ENCODE results near the gene ZFAND4. TPM values are rescaled to one million over a fixed set of nuclear protein-coding genes. Genes with fewer than 3 reads are reported as not detected.
A peak's percentile ranks its signal among the peaks of the same experiment; 100 is the strongest.

The ZFAND4 gene
- total RNA-seq, 4 donors from 2014 or later, result 22.2 to 27.8 (median 23.0) TPM

DNA sequence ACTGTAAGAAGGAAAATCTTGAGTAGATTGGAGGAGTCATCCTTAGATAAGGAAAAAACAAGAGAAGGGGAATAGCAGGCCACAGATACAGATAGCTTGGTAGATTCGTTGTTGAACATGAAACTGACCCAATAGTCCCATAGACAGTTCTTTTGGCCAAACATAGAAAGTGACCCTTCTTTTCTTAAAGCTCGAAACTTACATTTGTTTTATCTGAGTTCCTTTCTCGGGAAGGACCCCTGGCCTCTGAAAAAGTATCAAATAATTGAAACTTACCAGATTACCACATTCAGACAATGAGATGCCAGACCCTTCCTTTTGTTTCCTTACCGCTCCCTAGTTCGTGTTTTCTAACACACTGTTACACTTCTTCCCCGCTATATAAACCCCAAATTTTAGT lies 72.9 kb downstream of the ZFAND4 start:
- DNase-seq (ENCODE audit: low spot score in 2 of 2), result no peak
- intact Hi-C loops (cut with DNase I; ENCODE audit: low total_unique reads), result no loop called here
- H3K4me3 ChIP-seq (ENCODE audit: low read depth, poor library complexity, severe bottlenecking), result no peak overlapping the region
- no peak for TF ChIP-seq POLR2A (IDR thresholded peaks at IDR 0.05)
- TF ChIP-seq, protein P1, sequence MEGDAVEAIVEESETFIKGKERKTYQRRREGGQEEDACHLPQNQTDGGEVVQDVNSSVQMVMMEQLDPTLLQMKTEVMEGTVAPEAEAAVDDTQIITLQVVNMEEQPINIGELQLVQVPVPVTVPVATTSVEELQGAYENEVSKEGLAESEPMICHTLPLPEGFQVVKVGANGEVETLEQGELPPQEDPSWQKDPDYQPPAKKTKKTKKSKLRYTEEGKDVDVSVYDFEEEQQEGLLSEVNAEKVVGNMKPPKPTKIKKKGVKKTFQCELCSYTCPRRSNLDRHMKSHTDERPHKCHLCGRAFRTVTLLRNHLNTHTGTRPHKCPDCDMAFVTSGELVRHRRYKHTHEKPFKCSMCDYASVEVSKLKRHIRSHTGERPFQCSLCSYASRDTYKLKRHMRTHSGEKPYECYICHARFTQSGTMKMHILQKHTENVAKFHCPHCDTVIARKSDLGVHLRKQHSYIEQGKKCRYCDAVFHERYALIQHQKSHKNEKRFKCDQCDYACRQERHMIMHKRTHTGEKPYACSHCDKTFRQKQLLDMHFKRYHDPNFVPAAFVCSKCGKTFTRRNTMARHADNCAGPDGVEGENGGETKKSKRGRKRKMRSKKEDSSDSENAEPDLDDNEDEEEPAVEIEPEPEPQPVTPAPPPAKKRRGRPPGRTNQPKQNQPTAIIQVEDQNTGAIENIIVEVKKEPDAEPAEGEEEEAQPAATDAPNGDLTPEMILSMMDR (IDR thresholded peaks at IDR 0.05), result no peak
- 86 to 89% methylated on average over 6 of the region's 6 CpGs for WGBS, 2 donors

DNA sequence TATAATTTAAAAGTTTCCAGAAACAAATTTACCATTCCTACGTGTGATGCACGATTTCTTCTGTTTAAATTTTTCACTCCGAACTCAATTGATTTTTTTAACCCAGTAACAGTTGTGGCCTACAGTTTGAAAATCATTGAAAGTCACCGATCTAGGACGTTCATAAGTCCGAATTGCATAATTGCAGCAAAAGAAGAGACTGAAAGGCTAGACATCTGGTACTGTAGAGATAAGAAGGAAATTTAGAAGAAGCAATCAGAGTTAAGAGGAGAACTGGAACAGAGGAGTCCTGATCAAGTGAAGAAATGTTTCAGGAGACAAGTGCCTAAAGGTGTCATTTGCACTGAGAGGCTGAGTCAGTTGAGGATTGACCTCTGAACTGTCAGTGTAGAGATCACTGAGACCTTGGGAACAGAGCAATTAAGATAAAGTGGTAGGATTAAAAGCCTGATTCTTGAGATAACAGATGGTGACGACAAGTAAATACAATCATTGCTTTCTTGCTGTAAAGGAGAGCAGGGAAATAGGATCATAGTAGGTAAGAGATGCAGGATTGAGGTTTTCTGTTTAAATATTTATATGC lies 73.5 kb downstream of the ZFAND4 start:
- H3K4me3 ChIP-seq (ENCODE audit: low read depth, poor library complexity, severe bottlenecking), result no peak overlapping the region
- intact Hi-C loops (cut with DNase I; ENCODE audit: low total_unique reads), result no loop called here
- DNase-seq (ENCODE audit: low spot score in 2 of 2), result no peak
- WGBS, 2 donors, result 82 to 84% methylated on average over 7 of the region's 7 CpGs
- TF ChIP-seq, protein P1 (IDR thresholded peaks at IDR 0.05), result no peak
- no peak for TF ChIP-seq POLR2A (IDR thresholded peaks at IDR 0.05)

DNA sequence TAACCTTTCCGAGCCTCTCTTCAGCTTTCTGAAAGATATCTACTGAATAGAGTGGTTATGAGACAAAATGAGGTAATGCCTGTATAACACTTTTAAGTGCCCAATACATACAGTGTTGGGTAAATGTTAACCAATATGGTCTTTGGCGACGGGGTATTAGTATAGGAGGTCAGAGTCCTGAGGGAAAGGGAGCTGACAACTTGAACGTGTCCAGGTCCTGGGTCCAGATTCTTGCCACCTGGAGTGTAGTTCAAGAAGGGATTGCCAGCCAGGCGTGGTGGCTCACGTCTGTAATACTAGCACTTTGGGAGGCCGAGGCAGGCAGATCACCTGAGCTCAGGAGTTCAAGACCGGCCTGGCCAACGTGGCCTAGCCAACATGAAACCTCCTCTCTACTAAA lies 76.0 kb downstream of the ZFAND4 start:
- no peak for DNase-seq (ENCODE audit: low spot score in 2 of 2)
- TF ChIP-seq, protein P1 (IDR thresholded peaks at IDR 0.05), result no peak
- TF ChIP-seq POLR2A (IDR thresholded peaks at IDR 0.05), result no peak
- WGBS, 2 donors, result 86 to 91% methylated on average over 9 of the region's 9 CpGs
- intact Hi-C loops (cut with DNase I; ENCODE audit: low total_unique reads), result no loop called here
- H3K4me3 ChIP-seq (ENCODE audit: low read depth, poor library complexity, severe bottlenecking), result no peak overlapping the region

DNA sequence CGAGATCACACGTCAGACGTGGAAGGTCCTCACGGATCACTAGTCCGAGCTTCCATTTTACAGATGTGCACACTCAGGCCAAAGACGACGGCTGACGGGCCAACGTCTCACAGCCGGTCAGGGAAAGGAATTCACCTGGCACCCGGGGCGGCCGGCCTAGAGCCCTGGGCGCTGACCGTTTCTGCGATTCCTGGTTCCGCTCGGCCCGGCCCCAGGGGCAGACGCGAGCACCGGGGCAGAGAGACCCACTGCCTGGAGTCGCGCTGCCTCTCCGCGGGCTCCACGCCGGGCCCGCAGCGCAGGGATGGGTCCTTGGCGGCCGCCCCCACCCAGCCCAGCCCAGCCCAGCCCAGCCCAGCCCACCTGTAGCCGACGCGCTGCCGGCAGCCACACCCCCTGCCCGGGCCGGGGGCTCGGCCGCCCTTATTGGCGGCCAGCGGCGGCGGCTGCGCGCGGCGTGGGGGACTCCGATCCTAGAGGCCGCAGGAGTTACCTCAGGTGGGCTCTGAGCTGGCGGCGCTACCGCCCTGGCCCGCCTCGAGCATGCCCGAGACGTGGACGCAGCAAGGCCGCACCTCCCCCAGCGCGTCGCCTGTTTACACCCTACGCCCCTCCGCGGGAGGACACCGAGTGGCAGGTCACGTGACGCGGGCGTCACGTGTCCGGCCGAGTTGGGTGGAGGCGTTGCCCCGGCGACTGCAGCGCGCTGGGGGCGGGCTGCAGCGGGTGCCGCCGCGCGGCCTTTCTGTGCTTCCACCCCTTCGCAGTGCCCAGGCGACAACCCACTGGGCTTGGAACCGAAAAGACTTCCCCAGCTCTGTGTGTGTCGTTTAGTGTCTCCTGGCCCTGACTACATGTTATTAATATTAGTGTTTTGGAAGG lies 78.1 kb downstream of the ZFAND4 start:
- H3K4me3 ChIP-seq (ENCODE audit: low read depth, poor library complexity, severe bottlenecking), result peak overlapping the region; percentile 55
- intact Hi-C loops (cut with DNase I; ENCODE audit: low total_unique reads), result no loop called here
- TF ChIP-seq, protein P1 (IDR thresholded peaks at IDR 0.05), result no peak
- TF ChIP-seq POLR2A (IDR thresholded peaks at IDR 0.05), result no peak
- 0 to 1% methylated on average over 39 to 44 of the region's 88 CpGs for WGBS, 2 donors
- peak; percentile 88 to 97 for DNase-seq (ENCODE audit: low spot score in 2 of 2)

DNA sequence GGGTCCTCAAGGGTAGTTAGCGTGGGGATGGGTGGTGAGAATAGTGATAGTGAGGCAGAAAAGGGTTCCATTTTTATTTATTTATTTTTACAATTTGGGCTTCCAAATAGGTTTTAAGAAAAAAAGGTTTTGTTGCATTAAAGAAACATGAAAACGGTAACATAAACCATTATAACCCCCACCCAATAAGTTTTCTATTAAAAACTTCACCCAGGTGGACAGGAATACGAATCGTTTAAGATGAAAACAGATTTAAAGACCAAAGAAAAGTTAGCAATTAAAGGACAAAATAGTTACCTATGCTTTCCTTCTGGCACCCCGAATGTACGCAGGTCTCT lies 78.7 kb downstream of the ZFAND4 start:
- TF ChIP-seq POLR2A (IDR thresholded peaks at IDR 0.05), result no peak
- TF ChIP-seq, protein P1 (IDR thresholded peaks at IDR 0.05), result no peak
- WGBS, 2 donors, result 13 to 15% methylated on average over 6 of the region's 6 CpGs
- peak overlapping the region; percentile 55 for H3K4me3 ChIP-seq (ENCODE audit: low read depth, poor library complexity, severe bottlenecking)
- intact Hi-C loops (cut with DNase I; ENCODE audit: low total_unique reads), result no loop called here
- no peak for DNase-seq (ENCODE audit: low spot score in 2 of 2)
